ENCODE data around the gene ZSCAN16. TPM values are rescaled to one million over a fixed set of nuclear protein-coding genes. Genes with fewer than 3 reads are reported as not detected.

Gene ZSCAN16
- total RNA-seq, 2 donors from 2014 or later, result 0.81 to 2.5 TPM

DNA sequence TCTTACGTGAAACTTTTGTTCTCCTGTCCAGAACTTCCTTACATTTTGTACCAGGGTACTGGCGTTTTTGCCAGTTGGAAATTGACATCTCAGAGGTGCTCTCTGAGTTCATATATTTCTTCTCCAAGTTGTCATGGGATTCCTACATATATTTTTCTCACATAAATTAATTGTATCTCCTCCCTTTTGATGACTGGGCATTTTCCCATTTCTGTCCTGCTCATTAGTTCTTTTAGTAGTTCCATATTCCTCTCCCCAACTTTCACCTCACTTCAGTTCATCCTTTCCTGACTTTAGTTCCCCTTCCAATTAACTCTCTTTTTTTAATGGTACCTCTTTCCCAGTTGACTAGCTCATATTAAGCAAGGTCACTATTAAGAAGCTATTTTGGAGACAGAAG is 28.1 kb downstream of the ZSCAN16 start:
- no peak for ATAC-seq (ENCODE audit: insufficient number of reproducible peaks, low FRiP score, low read depth)
- H3K36me3 ChIP-seq, result peaks cover 53% of the 10 kb centered on the region
- no peaks in the 10 kb centered on the region for H3K27me3 ChIP-seq (replicated peaks; ENCODE audit: insufficient read depth)
- no peak for DNase-seq (ENCODE audit: low spot score)
- TF ChIP-seq, protein P1, sequence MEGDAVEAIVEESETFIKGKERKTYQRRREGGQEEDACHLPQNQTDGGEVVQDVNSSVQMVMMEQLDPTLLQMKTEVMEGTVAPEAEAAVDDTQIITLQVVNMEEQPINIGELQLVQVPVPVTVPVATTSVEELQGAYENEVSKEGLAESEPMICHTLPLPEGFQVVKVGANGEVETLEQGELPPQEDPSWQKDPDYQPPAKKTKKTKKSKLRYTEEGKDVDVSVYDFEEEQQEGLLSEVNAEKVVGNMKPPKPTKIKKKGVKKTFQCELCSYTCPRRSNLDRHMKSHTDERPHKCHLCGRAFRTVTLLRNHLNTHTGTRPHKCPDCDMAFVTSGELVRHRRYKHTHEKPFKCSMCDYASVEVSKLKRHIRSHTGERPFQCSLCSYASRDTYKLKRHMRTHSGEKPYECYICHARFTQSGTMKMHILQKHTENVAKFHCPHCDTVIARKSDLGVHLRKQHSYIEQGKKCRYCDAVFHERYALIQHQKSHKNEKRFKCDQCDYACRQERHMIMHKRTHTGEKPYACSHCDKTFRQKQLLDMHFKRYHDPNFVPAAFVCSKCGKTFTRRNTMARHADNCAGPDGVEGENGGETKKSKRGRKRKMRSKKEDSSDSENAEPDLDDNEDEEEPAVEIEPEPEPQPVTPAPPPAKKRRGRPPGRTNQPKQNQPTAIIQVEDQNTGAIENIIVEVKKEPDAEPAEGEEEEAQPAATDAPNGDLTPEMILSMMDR (IDR thresholded peaks at IDR 0.05), result no peak
- H3K4me1 ChIP-seq (ENCODE audit: control insufficient read depth in 1 of 2, low read depth in 2 of 2), result no peaks in the 10 kb centered on the region
- no peak overlapping the region for H3K27ac ChIP-seq
- H3K9me3 ChIP-seq, result no peaks in the 10 kb centered on the region
- H3K4me3 ChIP-seq, result no peak overlapping the region

DNA sequence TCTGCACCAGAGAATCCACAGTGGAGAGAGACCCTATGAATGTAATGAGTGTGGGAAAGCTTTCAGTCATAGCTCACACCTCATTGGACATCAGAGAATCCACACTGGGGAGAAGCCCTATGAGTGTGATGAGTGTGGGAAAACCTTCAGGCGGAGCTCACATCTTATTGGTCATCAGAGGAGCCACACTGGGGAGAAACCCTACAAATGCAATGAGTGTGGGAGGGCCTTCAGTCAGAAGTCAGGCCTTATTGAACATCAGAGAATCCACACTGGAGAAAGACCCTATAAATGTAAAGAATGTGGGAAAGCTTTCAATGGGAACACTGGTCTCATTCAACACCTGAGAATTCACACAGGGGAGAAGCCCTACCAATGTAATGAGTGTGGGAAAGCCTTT is 29.1 kb downstream of the ZSCAN16 start:
- H3K36me3 ChIP-seq, result peaks cover 48% of the 10 kb centered on the region

DNA sequence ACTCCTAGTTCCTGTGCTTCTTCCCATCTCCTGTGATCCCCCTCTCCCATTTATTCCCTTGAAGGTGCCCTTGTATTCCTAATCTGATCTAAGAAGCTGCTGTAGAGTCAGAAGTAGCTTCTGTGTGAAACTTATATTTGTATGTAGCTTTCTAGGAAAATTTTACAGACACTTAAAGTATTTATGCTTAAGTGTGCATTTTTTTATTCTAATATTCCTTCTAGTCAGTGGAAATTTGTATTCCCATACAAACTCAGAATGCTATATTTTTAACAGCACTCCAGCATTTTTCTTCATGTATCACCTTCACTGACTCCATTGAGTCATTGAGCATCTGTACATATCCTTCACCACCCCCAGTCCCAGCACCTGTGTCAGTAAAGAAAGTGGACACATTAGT is 29.9 kb downstream of the ZSCAN16 start:
- Histone ChIP-seq H3K9me3 (no peaks in the 10 kb centered on the region), H3K4me1 (ENCODE audit: control insufficient read depth in 1 of 2, low read depth in 2 of 2) (no peaks in the 10 kb centered on the region), H3K4me3 (no peak overlapping the region), H3K36me3 (peaks cover 40% of the 10 kb centered on the region), H3K27ac (no peak overlapping the region), H3K27me3 (replicated peaks; ENCODE audit: insufficient read depth) (no peaks in the 10 kb centered on the region)
- TF ChIP-seq, protein P1 (IDR thresholded peaks at IDR 0.05), result no peak
- ATAC-seq (ENCODE audit: insufficient number of reproducible peaks, low FRiP score, low read depth) (no peak), DNase-seq (ENCODE audit: low spot score) (no peak)

More for the DNA sequence above, 29.1 kb downstream of the ZSCAN16 start:
- no peak for ATAC-seq (ENCODE audit: insufficient number of reproducible peaks, low FRiP score, low read depth)
- TF ChIP-seq, protein P1 (IDR thresholded peaks at IDR 0.05), result no peak
- DNase-seq (ENCODE audit: low spot score), result no peak
- Histone ChIP-seq H3K27ac (no peak overlapping the region), H3K9me3 (no peaks in the 10 kb centered on the region), H3K27me3 (replicated peaks; ENCODE audit: insufficient read depth) (no peaks in the 10 kb centered on the region), H3K4me3 (no peak overlapping the region), H3K4me1 (ENCODE audit: control insufficient read depth in 1 of 2, low read depth in 2 of 2) (no peaks in the 10 kb centered on the region)

DNA sequence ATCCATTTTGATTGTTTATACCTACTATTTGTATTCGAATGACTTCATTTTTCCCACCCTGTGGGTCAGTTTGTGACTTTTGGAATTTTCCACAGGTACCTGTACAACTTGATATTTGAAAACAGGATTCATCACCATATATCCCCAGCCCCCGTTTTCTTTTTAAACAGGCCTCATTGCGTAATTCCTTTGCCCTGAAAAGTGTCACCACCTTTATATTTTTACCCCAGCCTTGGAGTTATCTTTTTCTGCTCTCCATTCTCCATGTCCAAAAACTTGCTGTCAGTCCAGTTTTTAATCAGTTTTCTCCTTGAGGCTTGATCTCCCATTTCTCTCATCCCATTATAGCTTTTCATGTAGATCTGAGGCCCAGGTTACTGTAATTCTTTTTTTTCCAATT is 33.9 kb downstream of the ZSCAN16 start:
- H3K9me3 ChIP-seq, result no peaks in the 10 kb centered on the region
- DNase-seq (ENCODE audit: low spot score), result no peak
- H3K27me3 ChIP-seq (replicated peaks; ENCODE audit: insufficient read depth), result no peaks in the 10 kb centered on the region
- no peak overlapping the region for H3K27ac ChIP-seq
- H3K36me3 ChIP-seq, result peaks cover 18% of the 10 kb centered on the region
- TF ChIP-seq, protein P1 (IDR thresholded peaks at IDR 0.05), result no peak
- no peak overlapping the region for H3K4me3 ChIP-seq
- no peak for ATAC-seq (ENCODE audit: insufficient number of reproducible peaks, low FRiP score, low read depth)
- H3K4me1 ChIP-seq (ENCODE audit: control insufficient read depth in 1 of 2, low read depth in 2 of 2), result peaks cover 3 to 17% of the 10 kb centered on the region in 2 donors

DNA sequence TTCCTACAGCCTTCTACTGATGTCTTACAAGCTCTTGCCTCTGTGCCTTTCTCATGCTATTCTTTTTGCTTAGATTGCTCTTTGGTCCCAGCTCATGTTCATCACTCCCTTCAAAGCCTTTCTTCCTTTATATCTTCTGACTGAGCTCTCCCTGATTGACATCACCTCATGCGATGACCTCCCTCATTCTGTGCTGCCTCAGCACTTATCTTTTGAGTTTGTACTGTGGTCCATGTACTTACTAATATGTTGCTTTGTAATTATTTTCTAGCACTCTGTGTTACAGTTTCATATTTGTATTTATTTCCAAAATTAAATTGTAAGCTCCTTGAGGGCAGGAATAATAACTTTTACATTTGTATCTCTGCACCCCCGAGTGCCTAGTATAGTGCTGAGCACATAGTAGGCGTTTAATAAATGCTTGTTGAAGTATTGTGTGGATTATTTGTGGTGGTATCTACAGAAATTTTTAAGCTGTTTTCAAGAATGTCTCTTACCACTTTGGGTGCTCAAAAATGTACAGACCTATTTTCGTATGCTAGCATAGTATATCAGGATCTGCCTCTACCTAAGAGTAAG is 34.7 kb downstream of the ZSCAN16 start:
- H3K27me3 ChIP-seq (replicated peaks; ENCODE audit: insufficient read depth), result no peaks in the 10 kb centered on the region
- H3K9me3 ChIP-seq, result no peaks in the 10 kb centered on the region
- TF ChIP-seq, protein P1 (IDR thresholded peaks at IDR 0.05), result no peak
- no peak overlapping the region for H3K27ac ChIP-seq
- DNase-seq (ENCODE audit: low spot score), result no peak
- H3K4me3 ChIP-seq, result no peak overlapping the region
- H3K4me1 ChIP-seq (ENCODE audit: control insufficient read depth in 1 of 2, low read depth in 2 of 2), result peaks cover 3 to 17% of the 10 kb centered on the region in 2 donors
- no peak for ATAC-seq (ENCODE audit: insufficient number of reproducible peaks, low FRiP score, low read depth)
- H3K36me3 ChIP-seq, result peaks cover 11% of the 10 kb centered on the region
